KOPT-K1 (cell line): ENCODE measurements around the gene RETREG2.
A peak's percentile ranks its signal among the peaks of the same experiment; 100 is the strongest.

Source experiments
- H3K27ac ChIP-seq: fragments of 200-600 bp; sonication (generic); 2 replicates; pipeline ENCODE4 v1.5.1; 2016; ENCODE audit warnings: antibody characterized with exemption, mild to moderate bottlenecking, low read depth, low read length; ENCODE audit not compliant: poor library complexity, severe bottlenecking
- H3K36me3 ChIP-seq: fragments of 200-600 bp; sonication (generic); 2 replicates; pipeline ENCODE4 v1.5.1; 2017; ENCODE audit warnings: antibody characterized with exemption, mild to moderate bottlenecking, low read length, moderate library complexity; ENCODE audit not compliant: insufficient read depth
- H3K9me3 ChIP-seq: fragments of 200-600 bp; sonication (generic); 2 replicates; pipeline ENCODE4 v1.5.1; 2017; ENCODE audit warnings: antibody characterized with exemption, low read length, mild to moderate bottlenecking; ENCODE audit not compliant: insufficient read depth, poor library complexity, severe bottlenecking

The RETREG2 gene

GRCh38 chr2:219161097-219161496 lies 17.0 kb upstream of the RETREG2 start:
- peak overlapping the region; percentile 84 for H3K27ac ChIP-seq
- no peaks in the 10 kb centered on the region for H3K9me3 ChIP-seq
- H3K36me3 ChIP-seq: peaks cover 21% of the 10 kb centered on the region

- no peak overlapping the region for H3K27ac ChIP-seq
- H3K9me3 ChIP-seq: no peaks in the 10 kb centered on the region
- H3K36me3 ChIP-seq: peaks cover 1% of the 10 kb centered on the region; the same call in 1 of the 2 replicates
Observed at GRCh38 chr2:219163156-219163555, 14.9 kb upstream of the RETREG2 start.

- H3K9me3 ChIP-seq: no peaks in the 10 kb centered on the region
- no peaks in the 10 kb centered on the region for H3K36me3 ChIP-seq
- H3K27ac ChIP-seq: no peak overlapping the region
Observed at GRCh38 chr2:219165058-219165911, 12.8 kb upstream of the RETREG2 start.

- Histone ChIP-seq H3K27ac (no peak overlapping the region), H3K9me3 (no peaks in the 10 kb centered on the region), H3K36me3 (peaks cover 22% of the 10 kb centered on the region)
Observed at GRCh38 chr2:219167997-219168396, 10.1 kb upstream of the RETREG2 start.

- Histone ChIP-seq H3K27ac (no peak overlapping the region), H3K36me3 (peaks cover 25% of the 10 kb centered on the region), H3K9me3 (no peaks in the 10 kb centered on the region)
Observed at GRCh38 chr2:219168526-219168925, 9.5 kb upstream of the RETREG2 start.

GRCh38 chr2:219168932-219169331 lies 9.1 kb upstream of the RETREG2 start:
- H3K36me3 ChIP-seq: peaks cover 29% of the 10 kb centered on the region
- H3K27ac ChIP-seq: no peak overlapping the region

GRCh38 chr2:219169930-219170654 lies 8.0 kb upstream of the RETREG2 start, which contains the start of gene SLC23A3:
Gene SLC23A3 (minus strand): TSS chr2:219170029. CDS start chr2:219169984, 45 bp downstream.
- H3K9me3 ChIP-seq: no peaks in the 10 kb centered on the region
- peaks cover 41% of the 10 kb centered on the region for H3K36me3 ChIP-seq
- H3K27ac ChIP-seq: no peak within 1 kb of the TSS

More at GRCh38 chr2:219168932-219169331, 9.1 kb upstream of the RETREG2 start:
- no peaks in the 10 kb centered on the region for H3K9me3 ChIP-seq

- Histone ChIP-seq H3K36me3 (peaks cover 41% of the 10 kb centered on the region), H3K27ac (no peak overlapping the region), H3K9me3 (no peaks in the 10 kb centered on the region)
Observed at GRCh38 chr2:219171231-219171651, 6.8 kb upstream of the RETREG2 start.

GRCh38 chr2:219172231-219173154 lies 5.6 kb upstream of the RETREG2 start:
- Histone ChIP-seq H3K36me3 (peaks cover 41% of the 10 kb centered on the region), H3K27ac (no peak overlapping the region)

GRCh38 chr2:219173176-219173575 lies 4.9 kb upstream of the RETREG2 start:
- no peak overlapping the region for H3K27ac ChIP-seq
- H3K36me3 ChIP-seq: peaks cover 41% of the 10 kb centered on the region

More at GRCh38 chr2:219172231-219173154, 5.6 kb upstream of the RETREG2 start:
- no peaks in the 10 kb centered on the region for H3K9me3 ChIP-seq

GRCh38 chr2:219174146-219174545 lies 3.9 kb upstream of the RETREG2 start:
- H3K36me3 ChIP-seq: peaks cover 41% of the 10 kb centered on the region
- H3K27ac ChIP-seq: no peak overlapping the region
- no peaks in the 10 kb centered on the region for H3K9me3 ChIP-seq

More at GRCh38 chr2:219173176-219173575, 4.9 kb upstream of the RETREG2 start:
- no peaks in the 10 kb centered on the region for H3K9me3 ChIP-seq

GRCh38 chr2:219174801-219175200 lies 3.3 kb upstream of the RETREG2 start:
- H3K36me3 ChIP-seq: peaks cover 48% of the 10 kb centered on the region
- no peak overlapping the region for H3K27ac ChIP-seq

GRCh38 chr2:219175486-219175885 lies 2.6 kb upstream of the RETREG2 start:
- H3K27ac ChIP-seq: peak overlapping the region; percentile 93
- H3K9me3 ChIP-seq: no peaks in the 10 kb centered on the region
- H3K36me3 ChIP-seq: peaks cover 55% of the 10 kb centered on the region

More at GRCh38 chr2:219174801-219175200, 3.3 kb upstream of the RETREG2 start:
- no peaks in the 10 kb centered on the region for H3K9me3 ChIP-seq
